Endothelial cell of umbilical vein (primary cell): Measurements from ENCODE around the gene TMC6. TPM values are rescaled to one million over a fixed set of nuclear protein-coding genes. Genes with fewer than 3 reads are reported as not detected.

Experiments
- BruUV-seq: library from RNA; stranded (reverse); fragments of 400-500 nt; replicated peaks from 2 replicates; lab custom pipeline; 2021; lab: Mats Ljungman, UMichigan
- CTCF ChIA-PET: fragments of 300-600, 350-600 bp; sonication (Branson Sonifier 250); formaldehyde crosslinking; loops from one replicate; lab custom pipeline; 2021; ENCODE audit warnings: antibody characterized with exemption, inconsistent platforms; lab: Charles Lee
- POLR2A ChIA-PET: fragments of 300-600, 350-600 bp; sonication (Branson Sonifier 250); formaldehyde crosslinking; loops from one replicate; lab custom pipeline; 2021; ENCODE audit warnings: antibody characterized with exemption, inconsistent platforms; lab: Charles Lee
- DNase-seq: peaks from one replicate; pipeline ENCODE4 v3.0.0-alpha.2; 2011; ENCODE audit warnings: low read depth, low spot score
- FAIRE-seq: peaks from 2 replicates; lab custom pipeline; 2011; peaks lifted over from hg19 to GRCh38; lab: Jason Lieb, UNC
- H2AFZ ChIP-seq: 2 replicates; pipeline ENCODE4 v1.6.0; 2012; ENCODE audit warnings: low read depth, low read length, control low read depth, inconsistent platforms
- H3K27ac ChIP-seq: 2 replicates; pipeline ENCODE4 v1.5.1; 2011; ENCODE audit warnings: low read depth, mild to moderate bottlenecking, control low read depth, low read length, moderate library complexity; ENCODE audit not compliant: insufficient read depth
- H3K27me3 ChIP-seq, 2 experiments: 2 replicates each; pipeline versions ENCODE4 v1.6.0 to v1.6.1; 2011; ENCODE audit warnings: low read length in 2 of 2, mixed read lengths in 1 of 2; ENCODE audit not compliant: control insufficient read depth in 2 of 2, insufficient read depth in 2 of 2
- H3K36me3 ChIP-seq, 2 experiments: 2 replicates in 1 of 2; 3 replicates in 1 of 2; pipeline ENCODE4 v1.5.1; 2011; ENCODE audit warnings: low read length in 2 of 2, mild to moderate bottlenecking in 1 of 2, moderate library complexity in 1 of 2; ENCODE audit not compliant: control insufficient read depth in 2 of 2, insufficient read depth in 2 of 2; ENCODE audit errors: extremely low read depth in 1 of 2
- H3K4me1 ChIP-seq: 3 replicates; pipeline ENCODE4 v1.5.1; 2011; ENCODE audit warnings: mild to moderate bottlenecking, low read length; ENCODE audit not compliant: control insufficient read depth, insufficient read depth; ENCODE audit errors: extremely low read depth
- H3K4me2 ChIP-seq: 2 replicates; pipeline ENCODE4 v1.6.1; 2011; ENCODE audit warnings: low read length, control low read depth, mixed read lengths; ENCODE audit not compliant: insufficient read depth
- H3K4me3 ChIP-seq, 3 experiments: fragments of 200-600 bp in 1 of 3; sonication (generic), shearing (Covaris generic) in 1 of 3; replicated peaks in 1 of 3; 2 replicates each; pipeline ENCODE4 v1.5.1; 2011 to 2016; ENCODE audit warnings: control low read depth in 3 of 3, low read length in 3 of 3, mild to moderate bottlenecking in 2 of 3, inconsistent platforms in 1 of 3, low read depth in 1 of 3, moderate library complexity in 1 of 3; ENCODE audit not compliant: insufficient read depth in 1 of 3
- H3K79me2 ChIP-seq: 2 replicates; pipeline ENCODE4 v1.6.0; 2012; ENCODE audit warnings: low read length, inconsistent platforms; ENCODE audit not compliant: control insufficient read depth, insufficient read depth
- H3K9ac ChIP-seq: replicated peaks from 2 replicates; pipeline ENCODE3; 2011; ENCODE audit warnings: low read length, control low read depth; ENCODE audit not compliant: insufficient read depth; ENCODE audit errors: extremely low read depth
- H3K9me1 ChIP-seq: replicated peaks from 3 replicates; pipeline ENCODE4 v1.6.0; 2011; ENCODE audit warnings: mild to moderate bottlenecking, low read length; ENCODE audit not compliant: control insufficient read depth, insufficient read depth; ENCODE audit errors: extremely low read depth
- H3K9me3 ChIP-seq: replicated peaks from 2 replicates; pipeline ENCODE4 v1.5.1; 2012; ENCODE audit warnings: low read length, inconsistent platforms; ENCODE audit not compliant: control insufficient read depth, insufficient read depth
- H4K20me1 ChIP-seq: replicated peaks from 2 replicates; pipeline ENCODE3; 2011; ENCODE audit warnings: mild to moderate bottlenecking, low read length; ENCODE audit not compliant: control insufficient read depth, insufficient read depth; ENCODE audit errors: extremely low read depth
- CTCF ChIP-seq, 2 donors: IDR thresholded peaks; 1 replicate in 1 of 2; 2 replicates in 1 of 2; pipeline ENCODE4 v1.5.1; 2011; ENCODE audit warnings: low read length in 2 of 2, mild to moderate bottlenecking in 2 of 2, moderate library complexity in 2 of 2, control low read depth in 1 of 2, inconsistent platforms in 1 of 2, low read depth in 1 of 2; ENCODE audit not compliant: insufficient read depth in 1 of 2; ENCODE audit errors: extremely low read depth in 1 of 2
- EZH2 ChIP-seq: IDR thresholded peaks from 2 replicates; pipeline ENCODE4 v1.6.1; 2012; ENCODE audit warnings: borderline replicate concordance, low read depth, mild to moderate bottlenecking, moderate library complexity, low read length, inconsistent platforms; ENCODE audit not compliant: severe bottlenecking
- FOS ChIP-seq: IDR thresholded peaks from 2 replicates; pipeline ENCODE4 v1.6.1; 2011; ENCODE audit warnings: mild to moderate bottlenecking, low read length, moderate library complexity, borderline replicate concordance; ENCODE audit not compliant: insufficient read depth
- GATA2 ChIP-seq: IDR thresholded peaks from 2 replicates; pipeline ENCODE4 v1.7.0; 2011; ENCODE audit warnings: low read depth, mild to moderate bottlenecking, moderate library complexity, mixed read lengths, low read length; ENCODE audit not compliant: insufficient read length, insufficient read depth
- JUN ChIP-seq: IDR thresholded peaks from 2 replicates; pipeline ENCODE4 v1.6.1; 2011; ENCODE audit warnings: borderline replicate concordance, low read depth; ENCODE audit not compliant: insufficient read length, insufficient read depth
- MYC ChIP-seq: IDR thresholded peaks from one replicate; pipeline ENCODE4 v1.6.1; 2011; ENCODE audit warnings: mild to moderate bottlenecking, low read depth, low read length
- POLR2A ChIP-seq: IDR thresholded peaks from 2 replicates; pipeline ENCODE4 v1.6.1; 2012; ENCODE audit warnings: low read depth, mild to moderate bottlenecking, control low read depth, low read length
- POLR2AphosphoS5 ChIP-seq: IDR thresholded peaks from 2 replicates; pipeline ENCODE4 v1.6.1; 2012; ENCODE audit warnings: low read depth, mild to moderate bottlenecking, control low read depth, low read length, moderate library complexity; ENCODE audit not compliant: insufficient read depth
- dilution Hi-C: fragments of 300-500 bp; cut with MboI; formaldehyde crosslinking; loops from one replicate; pipeline ENCODE4 v1.15.0; 2019; ENCODE audit warnings: low sequenced_read_pairs; ENCODE audit not compliant: extremely low pct_ligation_motif_present
- intact Hi-C: fragments of 100-400 bp; cut with micrococcal nuclease; formaldehyde crosslinking; loops from one replicate; pipeline ENCODE4 v1.10.0; 2022
- polyA plus RNA-seq, 4 experiments: library from polyadenylated mRNA; depleted of rRNA in 3 of 4; stranded (reverse) in 3 of 4; unstranded in 1 of 4; fragments of >200 nt; gene quantifications; 2 replicates each; pipeline versions ENCODE4 v1.2.1 to v1.2.3, GENCODE V29; 2011 to 2012; ENCODE audit warnings: missing spikeins in 1 of 4
- total RNA-seq: library from RNA; stranded (reverse); gene quantifications from 2 replicates; pipeline ENCODE4 v1.2.3, GENCODE V29; 2021
- TF ChIP-seq, protein P1 (sequence below): IDR thresholded peaks from 2 replicates; pipeline ENCODE4 v1.6.1; 2011; ENCODE audit not compliant: insufficient read depth, insufficient read length

Gene TMC6
- total and polyA plus RNA-seq, 2 donors (not counting 3 experiments of a cell fraction or from before 2014, with no cell fraction given): 23.2 to 72.4 TPM

- dilution Hi-C loops (no loop called here), intact Hi-C loops (no loop called here)
- Histone ChIP-seq H3K4me1 (peaks cover 10% of the 10 kb centered on the region), H3K9ac (no peak overlapping the region), H3K4me3 (no peak overlapping the region), H3K4me2 (no peak overlapping the region), H3K27me3 (no peaks in the 10 kb centered on the region), H2AFZ (no peak overlapping the region), H3K79me2 (no peaks in the 10 kb centered on the region), H4K20me1 (no peaks in the 10 kb centered on the region), H3K9me3 (no peaks in the 10 kb centered on the region), H3K27ac (no peak overlapping the region), H3K36me3 (peaks cover 0 to 14% of the 10 kb centered on the region in 2 experiments), H3K9me1 (no peaks in the 10 kb centered on the region)
- no TSS peak for BruUV-seq
- POLR2A ChIA-PET: no interaction called here
- CTCF ChIA-PET: interaction anchor here (1.9 to 2.1 kb wide), 2 partner anchors 10 to 12 kb away, joined by 5 to 8 read pairs; no protein-coding TSS in a partner anchor
- no peak for FAIRE-seq
- no peak for DNase-seq
- TF ChIP-seq MYC (no peak), FOS (no peak), JUN (no peak)
These were observed 5.2 kb downstream of the TMC6 start for GRCh38 chr17:78123258-78123929.

DNA sequence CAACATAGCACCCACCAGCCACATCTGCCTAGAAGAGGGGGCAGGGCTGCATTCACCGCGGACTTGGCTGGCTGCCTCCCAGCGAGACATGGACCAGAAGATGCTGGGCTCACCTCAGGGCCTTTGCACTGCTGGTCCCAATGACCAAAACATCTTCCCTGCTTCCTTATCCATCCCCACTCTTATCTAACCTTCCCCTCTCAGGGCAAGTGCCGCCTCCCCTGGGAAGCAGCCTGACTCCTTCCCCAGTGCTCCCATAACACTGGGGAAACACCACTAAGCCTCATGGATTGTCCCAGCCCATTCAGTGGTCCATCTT lies 5.7 kb downstream of the TMC6 start:
- H3K9me3 ChIP-seq: no peaks in the 10 kb centered on the region
- H3K79me2 ChIP-seq: no peaks in the 10 kb centered on the region
- BruUV-seq: no TSS peak
- no peak overlapping the region for H3K27ac ChIP-seq
- intact Hi-C loops (no loop called here), dilution Hi-C loops (no loop called here)
- no peaks in the 10 kb centered on the region for H3K27me3 ChIP-seq
- H3K36me3 ChIP-seq: peaks cover 0 to 14% of the 10 kb centered on the region in 2 experiments
- ChIA-PET CTCF (interaction anchor here (2.1 kb wide), 1 partner anchor 10 kb away, joined by 5 read pairs; no protein-coding TSS in a partner anchor), POLR2A (no interaction called here)
- TF ChIP-seq JUN (no peak), EZH2 (no peak), MYC (no peak), CTCF (IDR thresholded peaks at IDR 0.05; ENCODE audit: extremely low read depth in 1 of 2, insufficient read depth in 1 of 2, low read depth in 1 of 2, low read length in 2 of 2) (no peak), GATA2 (no peak), POLR2AphosphoS5 (no peak), POLR2A (no peak), FOS (no peak)
- TF ChIP-seq, protein P1, sequence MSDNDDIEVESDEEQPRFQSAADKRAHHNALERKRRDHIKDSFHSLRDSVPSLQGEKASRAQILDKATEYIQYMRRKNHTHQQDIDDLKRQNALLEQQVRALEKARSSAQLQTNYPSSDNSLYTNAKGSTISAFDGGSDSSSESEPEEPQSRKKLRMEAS: no peak
- no peak overlapping the region for H3K4me2 ChIP-seq
- DNase-seq: no peak
- no peak overlapping the region for H3K4me3 ChIP-seq
- no peak overlapping the region for H3K9ac ChIP-seq
- H3K9me1 ChIP-seq: no peaks in the 10 kb centered on the region
- FAIRE-seq: no peak
- no peaks in the 10 kb centered on the region for H4K20me1 ChIP-seq
- peaks cover 9% of the 10 kb centered on the region for H3K4me1 ChIP-seq
- H2AFZ ChIP-seq: no peak overlapping the region
